GM12892 (cell line): Measurements from ENCODE around the gene TMIGD1.

Experiments used
- POLR2A ChIP-seq: IDR thresholded peaks from 2 replicates; pipeline ENCODE4 v1.6.1; 2011; ENCODE audit warnings: low read depth, low read length, control low read depth
- POLR2AphosphoS5 ChIP-seq: IDR thresholded peaks from 2 replicates; pipeline ENCODE4 v1.6.1; 2011; ENCODE audit warnings: low read depth, low read length, control low read depth

DNA sequence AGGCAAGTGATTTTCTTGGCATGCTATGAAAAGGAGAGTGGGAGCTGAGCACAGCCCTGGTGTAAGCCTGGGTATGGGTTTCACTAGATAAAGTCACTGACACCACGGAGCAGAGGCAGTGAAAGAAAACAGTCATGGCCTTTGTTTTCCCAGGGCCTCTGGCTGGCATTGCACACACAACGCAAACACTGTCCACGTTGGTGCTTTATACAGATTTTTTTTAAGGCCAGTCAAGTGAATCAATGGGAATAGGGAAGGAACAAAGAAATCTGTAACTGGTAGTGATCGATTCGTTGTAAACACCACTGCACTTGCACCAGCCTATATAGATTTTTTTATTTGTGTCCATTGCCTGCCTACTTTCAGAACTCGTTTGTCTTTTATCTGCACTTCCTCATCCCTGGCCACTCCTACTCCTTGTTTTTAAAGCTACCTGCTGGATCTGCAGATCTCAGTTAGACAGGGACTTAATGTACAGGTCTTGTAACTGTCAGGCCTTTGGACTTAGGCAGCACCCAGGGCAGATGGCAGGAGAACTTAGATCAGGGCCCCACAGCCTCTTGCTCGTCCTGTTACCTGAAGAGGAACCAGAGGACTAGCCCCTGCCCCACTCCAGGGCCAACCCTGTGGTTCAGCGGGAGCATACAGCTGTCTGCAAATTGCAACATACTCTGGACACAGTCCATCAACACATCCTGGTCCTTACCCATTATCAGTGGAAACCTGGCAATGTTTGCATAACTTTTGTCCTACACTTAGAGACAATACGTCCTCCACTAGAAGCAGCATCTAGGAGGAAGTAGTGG, 10.6 kb upstream of the TMIGD1 start:
- TF ChIP-seq POLR2AphosphoS5 (no peak), POLR2A (no peak)
